ENCODE data around the gene AXIN2. TPM values are rescaled to one million over a fixed set of nuclear protein-coding genes. Genes with fewer than 3 reads are reported as not detected.
A peak's percentile ranks its signal among the peaks of the same experiment; 100 is the strongest.
"Not testable (repeated sequence)": the region's sequence is repeated elsewhere in the genome, so short reads cannot be mapped to it uniquely, and the experiment has no call there.

The AXIN2 gene
- total RNA-seq, 1 donor from 2014 or later, result 44.8 TPM

- Mint-ChIP-seq H3K36me3 (ENCODE audit: low read depth, unreplicated experiment) (peaks cover 23% of the 10 kb centered on the region), H3K4me1 (ENCODE audit: unreplicated experiment) (peaks cover 34% of the 10 kb centered on the region), H3K27ac (ENCODE audit: unreplicated experiment) (no peak overlapping the region), H3K9me3 (ENCODE audit: unreplicated experiment) (no peaks in the 10 kb centered on the region), H3K4me3 (ENCODE audit: unreplicated experiment) (no peak overlapping the region), H3K27me3 (ENCODE audit: unreplicated experiment) (peaks cover 7% of the 10 kb centered on the region)
- TF ChIP-seq, protein P1, sequence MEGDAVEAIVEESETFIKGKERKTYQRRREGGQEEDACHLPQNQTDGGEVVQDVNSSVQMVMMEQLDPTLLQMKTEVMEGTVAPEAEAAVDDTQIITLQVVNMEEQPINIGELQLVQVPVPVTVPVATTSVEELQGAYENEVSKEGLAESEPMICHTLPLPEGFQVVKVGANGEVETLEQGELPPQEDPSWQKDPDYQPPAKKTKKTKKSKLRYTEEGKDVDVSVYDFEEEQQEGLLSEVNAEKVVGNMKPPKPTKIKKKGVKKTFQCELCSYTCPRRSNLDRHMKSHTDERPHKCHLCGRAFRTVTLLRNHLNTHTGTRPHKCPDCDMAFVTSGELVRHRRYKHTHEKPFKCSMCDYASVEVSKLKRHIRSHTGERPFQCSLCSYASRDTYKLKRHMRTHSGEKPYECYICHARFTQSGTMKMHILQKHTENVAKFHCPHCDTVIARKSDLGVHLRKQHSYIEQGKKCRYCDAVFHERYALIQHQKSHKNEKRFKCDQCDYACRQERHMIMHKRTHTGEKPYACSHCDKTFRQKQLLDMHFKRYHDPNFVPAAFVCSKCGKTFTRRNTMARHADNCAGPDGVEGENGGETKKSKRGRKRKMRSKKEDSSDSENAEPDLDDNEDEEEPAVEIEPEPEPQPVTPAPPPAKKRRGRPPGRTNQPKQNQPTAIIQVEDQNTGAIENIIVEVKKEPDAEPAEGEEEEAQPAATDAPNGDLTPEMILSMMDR (IDR thresholded peaks at IDR 0.05; ENCODE audit: unreplicated experiment), result no peak
- no peak for DNase-seq (ENCODE audit: low spot score)
Measured at GRCh38 chr17:65527381-65527780, 34.1 kb downstream of the AXIN2 start.

DNA sequence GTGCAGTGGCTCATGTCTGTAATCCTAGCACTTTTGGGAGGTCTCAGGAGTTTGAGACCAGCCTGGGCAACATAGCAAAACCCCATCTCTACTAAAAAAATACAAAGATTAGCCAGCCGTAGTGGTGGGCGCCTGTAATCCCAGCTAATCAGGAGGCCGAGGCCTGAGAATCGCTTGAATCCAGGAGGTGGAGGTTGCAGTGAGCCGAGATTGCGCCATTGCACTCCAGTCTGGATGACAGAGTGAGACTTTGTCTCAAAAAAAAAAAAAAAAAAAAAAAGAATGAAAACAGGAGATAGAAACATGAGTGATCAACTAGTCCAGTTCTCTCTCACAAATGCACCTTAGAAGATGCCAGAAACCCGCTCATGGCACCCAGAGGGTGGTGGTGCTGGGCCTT lies 34.6 kb downstream of the AXIN2 start:
- not testable (repeated sequence) for DNase-seq (ENCODE audit: low spot score); H3K27me3 Mint-ChIP-seq (ENCODE audit: unreplicated experiment); H3K9me3 Mint-ChIP-seq (ENCODE audit: unreplicated experiment); H3K4me3 Mint-ChIP-seq (ENCODE audit: unreplicated experiment); H3K27ac Mint-ChIP-seq (ENCODE audit: unreplicated experiment)
- peaks cover 34% of the 10 kb centered on the region for H3K4me1 Mint-ChIP-seq (ENCODE audit: unreplicated experiment)
- peaks cover 20% of the 10 kb centered on the region for H3K36me3 Mint-ChIP-seq (ENCODE audit: low read depth, unreplicated experiment)

- H3K36me3 Mint-ChIP-seq (ENCODE audit: low read depth, unreplicated experiment), result peaks cover 2% of the 10 kb centered on the region
- peak overlapping the region; percentile 67 for H3K27ac Mint-ChIP-seq (ENCODE audit: unreplicated experiment)
- no peak for DNase-seq (ENCODE audit: low spot score)
- H3K9me3 Mint-ChIP-seq (ENCODE audit: unreplicated experiment), result no peaks in the 10 kb centered on the region
- H3K4me3 Mint-ChIP-seq (ENCODE audit: unreplicated experiment), result no peak overlapping the region
- peaks cover 4% of the 10 kb centered on the region for H3K27me3 Mint-ChIP-seq (ENCODE audit: unreplicated experiment)
- TF ChIP-seq, protein P1 (IDR thresholded peaks at IDR 0.05; ENCODE audit: unreplicated experiment), result no peak
- H3K4me1 Mint-ChIP-seq (ENCODE audit: unreplicated experiment), result peaks cover 16% of the 10 kb centered on the region
Measured at GRCh38 chr17:65523853-65524664, 37.4 kb downstream of the AXIN2 start.

GRCh38 chr17:65523411-65523810 lies 38.0 kb downstream of the AXIN2 start:
- TF ChIP-seq, protein P1 (IDR thresholded peaks at IDR 0.05; ENCODE audit: unreplicated experiment), result no peak
- H3K4me3 Mint-ChIP-seq (ENCODE audit: unreplicated experiment), result no peak overlapping the region
- peaks cover 2% of the 10 kb centered on the region for H3K27me3 Mint-ChIP-seq (ENCODE audit: unreplicated experiment)
- H3K27ac Mint-ChIP-seq (ENCODE audit: unreplicated experiment), result no peak overlapping the region
- no peak for DNase-seq (ENCODE audit: low spot score)
- H3K4me1 Mint-ChIP-seq (ENCODE audit: unreplicated experiment), result peaks cover 16% of the 10 kb centered on the region
- H3K36me3 Mint-ChIP-seq (ENCODE audit: low read depth, unreplicated experiment), result no peaks in the 10 kb centered on the region
- no peaks in the 10 kb centered on the region for H3K9me3 Mint-ChIP-seq (ENCODE audit: unreplicated experiment)

- H3K4me3 Mint-ChIP-seq (ENCODE audit: unreplicated experiment), result no peak overlapping the region
- H3K27me3 Mint-ChIP-seq (ENCODE audit: unreplicated experiment), result peaks cover 3% of the 10 kb centered on the region
- H3K36me3 Mint-ChIP-seq (ENCODE audit: low read depth, unreplicated experiment), result no peaks in the 10 kb centered on the region
- peaks cover 16% of the 10 kb centered on the region for H3K4me1 Mint-ChIP-seq (ENCODE audit: unreplicated experiment)
- no peaks in the 10 kb centered on the region for H3K9me3 Mint-ChIP-seq (ENCODE audit: unreplicated experiment)
- no peak for DNase-seq (ENCODE audit: low spot score)
- TF ChIP-seq, protein P1 (IDR thresholded peaks at IDR 0.05; ENCODE audit: unreplicated experiment), result no peak
- no peak overlapping the region for H3K27ac Mint-ChIP-seq (ENCODE audit: unreplicated experiment)
Measured at GRCh38 chr17:65522751-65523404, 38.6 kb downstream of the AXIN2 start.
